GM18517 (cell line): ENCODE results near the gene ZNF341.
"Not testable (repeated sequence)": the region's sequence is repeated elsewhere in the genome, so short reads cannot be mapped to it uniquely, and the experiment has no call there.

ENCODE experiments used
- ATAC-seq: cut with Tn5 transposase; IDR thresholded peaks from one replicate; pipeline ENCODE4 v1.9.1; 2021; ENCODE audit warnings: mild to moderate bottlenecking, moderate library complexity; ENCODE audit not compliant: unreplicated experiment

The ZNF341 gene

GRCh38 chr20:33728463-33728862 lies 3.3 kb upstream of the ZNF341 start:
- ATAC-seq = no peak

- no peak for ATAC-seq
Measured at GRCh38 chr20:33729101-33729500, 2.7 kb upstream of the ZNF341 start.

- no peak for ATAC-seq
Measured at GRCh38 chr20:33730946-33731692, 677 bp upstream of the ZNF341 start.

GRCh38 chr20:33732166-33732970 lies 572 bp downstream of the ZNF341 start:
- peak; percentile 53 for ATAC-seq

- no peak for ATAC-seq
Measured at GRCh38 chr20:33733654-33734576, 2.1 kb downstream of the ZNF341 start.

GRCh38 chr20:33736962-33737361 lies 5.2 kb downstream of the ZNF341 start:
- ATAC-seq = no peak

GRCh38 chr20:33739493-33739892 lies 7.7 kb downstream of the ZNF341 start:
- no peak for ATAC-seq

- ATAC-seq = no peak
Measured at GRCh38 chr20:33740189-33740588, 8.4 kb downstream of the ZNF341 start.

GRCh38 chr20:33744181-33744580 lies 12.4 kb downstream of the ZNF341 start:
- ATAC-seq = no peak

GRCh38 chr20:33744773-33745385 lies 13.1 kb downstream of the ZNF341 start:
- ATAC-seq = no peak

- ATAC-seq = no peak
Measured at GRCh38 chr20:33746325-33746998, 14.7 kb downstream of the ZNF341 start.

- no peak for ATAC-seq
Measured at GRCh38 chr20:33751775-33752174, 20.0 kb downstream of the ZNF341 start.

- ATAC-seq = no peak
Measured at GRCh38 chr20:33753143-33753542, 21.3 kb downstream of the ZNF341 start.

GRCh38 chr20:33753763-33754162 lies 22.0 kb downstream of the ZNF341 start:
- ATAC-seq = no peak

GRCh38 chr20:33755936-33756490 lies 24.2 kb downstream of the ZNF341 start:
- ATAC-seq = not testable (repeated sequence)

GRCh38 chr20:33757046-33757445 lies 25.2 kb downstream of the ZNF341 start:
- no peak for ATAC-seq

- no peak for ATAC-seq
Measured at GRCh38 chr20:33757458-33757857, 25.7 kb downstream of the ZNF341 start.

GRCh38 chr20:33761698-33762250 lies 30.0 kb downstream of the ZNF341 start:
- ATAC-seq = no peak

- ATAC-seq = no peak
Measured at GRCh38 chr20:33765099-33765498, 33.3 kb downstream of the ZNF341 start.

GRCh38 chr20:33765592-33765991 lies 33.8 kb downstream of the ZNF341 start:
- ATAC-seq = no peak
